ENCODE data around the gene CHCHD4.

DNA sequence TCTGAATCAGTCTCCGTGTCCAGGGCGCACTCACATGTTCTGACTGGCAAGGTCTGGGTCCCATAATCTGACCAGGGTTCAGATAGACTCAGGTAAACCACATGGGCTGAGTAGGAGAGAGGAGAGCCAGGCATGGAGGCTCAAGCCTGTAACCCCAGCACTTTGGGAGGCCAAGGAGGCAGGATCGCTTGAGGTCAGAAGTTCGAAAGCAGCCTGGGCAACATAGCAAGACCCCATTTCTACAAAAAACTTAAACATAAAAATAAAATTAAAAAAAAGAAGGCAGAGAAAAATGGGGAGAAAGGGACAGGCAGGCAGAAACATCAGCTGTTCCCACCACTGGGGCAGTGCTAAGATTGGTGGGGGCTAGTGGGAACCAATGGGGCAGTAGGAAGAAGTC is 5.6 kb upstream of the CHCHD4 start:
- TF ChIP-seq, protein P1, sequence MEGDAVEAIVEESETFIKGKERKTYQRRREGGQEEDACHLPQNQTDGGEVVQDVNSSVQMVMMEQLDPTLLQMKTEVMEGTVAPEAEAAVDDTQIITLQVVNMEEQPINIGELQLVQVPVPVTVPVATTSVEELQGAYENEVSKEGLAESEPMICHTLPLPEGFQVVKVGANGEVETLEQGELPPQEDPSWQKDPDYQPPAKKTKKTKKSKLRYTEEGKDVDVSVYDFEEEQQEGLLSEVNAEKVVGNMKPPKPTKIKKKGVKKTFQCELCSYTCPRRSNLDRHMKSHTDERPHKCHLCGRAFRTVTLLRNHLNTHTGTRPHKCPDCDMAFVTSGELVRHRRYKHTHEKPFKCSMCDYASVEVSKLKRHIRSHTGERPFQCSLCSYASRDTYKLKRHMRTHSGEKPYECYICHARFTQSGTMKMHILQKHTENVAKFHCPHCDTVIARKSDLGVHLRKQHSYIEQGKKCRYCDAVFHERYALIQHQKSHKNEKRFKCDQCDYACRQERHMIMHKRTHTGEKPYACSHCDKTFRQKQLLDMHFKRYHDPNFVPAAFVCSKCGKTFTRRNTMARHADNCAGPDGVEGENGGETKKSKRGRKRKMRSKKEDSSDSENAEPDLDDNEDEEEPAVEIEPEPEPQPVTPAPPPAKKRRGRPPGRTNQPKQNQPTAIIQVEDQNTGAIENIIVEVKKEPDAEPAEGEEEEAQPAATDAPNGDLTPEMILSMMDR (IDR thresholded peaks at IDR 0.05) = no peak
- no peak for TF ChIP-seq POLR2A (IDR thresholded peaks at IDR 0.05)
